Activated CD4-positive, alpha-beta memory T cell treated with anti-CD3 and anti-CD28 coated beads for 36 hours (primary cell): ENCODE data around the gene ADAT1. TPM values are rescaled to one million over a fixed set of nuclear protein-coding genes. Genes with fewer than 3 reads are reported as not detected.

Source experiments
- CTCF ChIA-PET: fragments of 350-600 bp; sonication (Branson Sonifier 250); formaldehyde crosslinking; loops from one replicate; lab custom pipeline; 2021; ENCODE audit warnings: antibody characterized with exemption, inconsistent platforms; lab: Charles Lee
- POLR2A ChIA-PET: fragments of 350-600 bp; sonication (Branson Sonifier 250); formaldehyde crosslinking; loops from one replicate; lab custom pipeline; 2021; ENCODE audit warnings: antibody characterized with exemption; lab: Charles Lee
- DNase-seq: peaks from one replicate; pipeline ENCODE4 v3.0.0-alpha.2; 2020
- H3K27ac Mint-ChIP-seq: one replicate; pipeline ENCODE4 v1.8.0; 2021; ENCODE audit warnings: mixed read lengths
- H3K27me3 Mint-ChIP-seq: one replicate; pipeline ENCODE4 v1.8.0; 2021; ENCODE audit warnings: mixed read lengths
- H3K36me3 Mint-ChIP-seq: one replicate; pipeline ENCODE4 v1.8.0; 2021; ENCODE audit warnings: mixed read lengths
- H3K4me1 Mint-ChIP-seq: one replicate; pipeline ENCODE4 v1.8.0; 2021; ENCODE audit warnings: low read depth, mixed read lengths
- H3K4me3 Mint-ChIP-seq: one replicate; pipeline ENCODE4 v1.8.0; 2021; ENCODE audit warnings: mild to moderate bottlenecking, mixed read lengths
- H3K9me3 Mint-ChIP-seq: one replicate; pipeline ENCODE4 v1.8.0; 2021; ENCODE audit warnings: mixed read lengths
- intact Hi-C: fragments of 100-400 bp; cut with micrococcal nuclease; formaldehyde crosslinking; loops from one replicate; pipeline ENCODE4 v1.15.1; 2023
- total RNA-seq, 2 experiments: library from RNA; stranded (reverse); gene quantifications; one replicate each; pipeline ENCODE4 v1.2.3, GENCODE V29; 2021

Gene ADAT1
- total RNA-seq, 2 experiments from 2014 or later: 39.9 to 40.2 TPM

DNA sequence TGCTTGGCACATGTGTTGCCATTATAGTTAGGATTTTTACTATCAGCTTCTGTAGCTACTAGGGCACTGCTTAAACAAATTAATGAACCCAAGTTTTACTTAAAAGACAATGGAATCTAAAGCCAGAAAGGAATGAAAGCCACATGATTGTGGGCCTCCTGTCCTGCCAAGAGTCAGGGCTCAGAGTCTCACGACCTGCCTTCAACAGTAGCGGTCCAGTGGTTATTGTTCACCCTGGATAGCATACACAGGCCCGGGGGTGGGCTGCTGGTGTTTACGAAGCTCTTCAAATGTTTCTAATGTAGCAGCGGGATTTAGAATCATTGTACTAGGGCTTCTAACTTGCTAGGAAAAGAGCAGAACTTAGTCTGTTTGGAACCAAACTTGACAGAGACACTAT is 49.1 kb downstream of the ADAT1 start:
- H3K27ac Mint-ChIP-seq: no peak overlapping the region
- DNase-seq: no peak
- H3K4me3 Mint-ChIP-seq: no peak overlapping the region
- ChIA-PET CTCF (interaction anchor here (0.9 to 1.9 kb wide), 2 partner anchors 57 to 103 kb away, joined by 3 to 4 read pairs; no protein-coding TSS in a partner anchor), POLR2A (no interaction called here)
- H3K4me1 Mint-ChIP-seq: peaks cover 35% of the 10 kb centered on the region
- H3K9me3 Mint-ChIP-seq: no peaks in the 10 kb centered on the region
- intact Hi-C loops: no loop called here
- peaks cover 37% of the 10 kb centered on the region for H3K36me3 Mint-ChIP-seq
- no peaks in the 10 kb centered on the region for H3K27me3 Mint-ChIP-seq

DNA sequence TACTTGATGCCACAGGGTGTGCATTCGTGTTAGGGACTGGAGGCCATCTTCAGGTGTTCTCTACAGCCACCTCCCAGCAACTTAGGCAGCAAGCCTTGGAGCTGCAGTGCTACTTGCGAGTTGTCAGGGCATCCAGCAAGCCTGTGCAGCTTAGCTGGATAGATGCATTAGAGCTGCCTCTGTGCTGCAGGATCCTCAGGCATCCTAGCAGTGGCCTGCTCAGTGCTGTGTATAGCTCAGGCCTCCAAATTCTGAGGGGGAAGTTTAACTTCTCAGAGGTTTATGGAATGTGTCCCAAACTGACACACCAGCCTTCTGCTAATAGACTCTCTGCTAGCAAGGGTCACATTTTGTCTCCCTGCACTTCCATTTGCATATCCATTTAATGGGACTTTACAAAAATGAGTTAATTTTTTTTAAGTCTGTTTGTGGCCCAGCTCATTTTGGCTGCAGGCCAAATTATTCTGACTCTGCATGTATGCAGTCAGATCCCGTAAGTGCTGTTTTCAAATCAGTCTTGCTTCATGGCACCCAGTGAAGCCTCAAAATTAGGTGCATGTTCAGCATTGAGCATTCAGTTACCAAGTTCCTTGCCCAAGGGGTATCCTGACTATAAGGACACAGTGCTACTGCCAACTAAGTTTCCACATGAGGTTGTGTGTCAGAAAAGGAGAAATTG is 50.1 kb downstream of the ADAT1 start:
- ChIA-PET POLR2A (interaction anchor here (0.7 kb wide), 1 partner anchor 49 kb away, joined by 3 read pairs; no protein-coding TSS in a partner anchor), CTCF (interaction anchor here (1.9 kb wide), 1 partner anchor 56 kb away, joined by 4 read pairs; no protein-coding TSS in a partner anchor)
- Mint-ChIP-seq H3K4me1 (peaks cover 38% of the 10 kb centered on the region), H3K27me3 (no peaks in the 10 kb centered on the region), H3K27ac (peak overlapping the region; percentile 13), H3K9me3 (no peaks in the 10 kb centered on the region), H3K4me3 (no peak overlapping the region), H3K36me3 (peaks cover 33% of the 10 kb centered on the region)
- intact Hi-C loops: no loop called here
- DNase-seq: no peak

DNA sequence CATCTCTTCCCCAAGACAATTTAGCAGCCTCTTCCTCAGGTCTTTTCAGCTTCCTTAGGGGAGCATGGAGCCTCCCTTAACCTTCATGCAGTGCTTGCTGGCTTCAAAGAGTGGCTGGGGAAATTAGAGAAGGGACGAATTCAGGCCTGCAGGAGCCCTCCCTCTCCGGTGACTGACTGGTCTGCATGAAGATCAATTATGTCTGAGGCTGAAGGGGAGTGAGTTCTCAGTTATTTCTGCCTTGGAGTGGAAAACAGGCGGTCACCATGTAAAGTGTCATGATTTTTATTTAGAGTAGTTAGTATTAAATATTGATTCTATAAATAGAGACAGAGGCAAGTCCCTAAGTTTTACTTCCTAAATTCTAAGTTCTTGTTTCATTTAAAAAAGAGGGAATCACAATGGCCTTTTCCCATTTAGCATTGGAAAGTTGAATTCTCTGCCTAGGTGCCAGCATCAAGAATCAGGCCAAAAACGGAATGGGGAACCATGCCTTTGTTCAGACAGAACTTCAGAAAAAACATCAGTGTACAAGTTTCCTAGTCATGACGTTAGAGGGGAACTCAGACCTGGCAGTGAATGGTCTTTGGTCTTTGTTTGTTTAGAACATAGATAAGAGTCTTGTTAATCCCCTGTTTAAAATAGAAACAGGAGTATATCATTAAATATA is 52.5 kb downstream of the ADAT1 start:
- CTCF ChIA-PET: no interaction called here
- Mint-ChIP-seq H3K4me3 (no peak overlapping the region), H3K27ac (no peak overlapping the region), H3K9me3 (no peaks in the 10 kb centered on the region), H3K27me3 (no peaks in the 10 kb centered on the region), H3K4me1 (peaks cover 47% of the 10 kb centered on the region), H3K36me3 (peaks cover 29% of the 10 kb centered on the region)
- DNase-seq: no peak
- POLR2A ChIA-PET: no interaction called here
- intact Hi-C loops: no loop called here

DNA sequence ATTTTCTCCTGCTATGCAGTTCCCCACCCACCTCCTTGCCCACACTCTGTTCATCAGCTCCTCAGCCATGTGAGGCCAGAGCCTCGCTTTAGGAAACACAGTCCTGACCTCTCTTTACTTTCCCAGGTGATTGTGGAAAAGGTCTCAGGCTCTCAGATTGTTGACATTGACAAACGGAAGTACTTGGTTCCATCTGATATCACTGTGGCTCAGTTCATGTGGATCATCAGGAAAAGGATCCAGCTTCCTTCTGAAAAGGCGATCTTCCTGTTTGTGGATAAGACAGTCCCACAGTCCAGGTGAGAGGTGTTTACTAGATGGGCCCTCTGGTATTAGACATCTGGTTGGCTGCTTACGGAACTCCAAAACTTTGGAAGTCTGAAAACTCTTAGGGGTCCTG is 55.2 kb downstream of the ADAT1 start:
- no peak overlapping the region for H3K27ac Mint-ChIP-seq
- no peak for DNase-seq
- peak overlapping the region; percentile 94 for H3K4me3 Mint-ChIP-seq
- intact Hi-C loops: loop anchor here (2.0 to 5.0 kb wide), 2 partner anchors 194 to 1623 kb away; partner anchors contain the start of gene MON1B
- ChIA-PET POLR2A (interaction anchor here (3.7 kb wide), 1 partner anchor 54 kb away, joined by 17 read pairs; the partner anchor contains the start of gene ADAT1), CTCF (interaction anchor here (0.9 to 1.4 kb wide), 5 partner anchors 17 to 369 kb away, joined by 3 to 6 read pairs (median 4); partner anchors contain the start of genes KARS1 and TERF2IP)
- peaks cover 48% of the 10 kb centered on the region for H3K4me1 Mint-ChIP-seq
- H3K9me3 Mint-ChIP-seq: no peaks in the 10 kb centered on the region
- H3K27me3 Mint-ChIP-seq: peaks cover 7% of the 10 kb centered on the region
- H3K36me3 Mint-ChIP-seq: peaks cover 18% of the 10 kb centered on the region

GRCh38 chr16:75566758-75567255 is 56.3 kb downstream of the ADAT1 start:
- DNase-seq: peak; percentile 45
- ChIA-PET CTCF (interaction anchor here (1.0 to 3.8 kb wide), 6 partner anchors 45 to 197 kb away, joined by 4 to 19 read pairs (median 4); partner anchors contain the start of genes KARS1, TERF2IP and TMEM170A), POLR2A (interaction anchor here (1.1 to 3.7 kb wide), 4 partner anchors 11 to 82 kb away, joined by 3 to 17 read pairs (median 6); partner anchors contain the start of genes ADAT1, KARS1, TERF2IP and TMEM231)
- Mint-ChIP-seq H3K27ac (no peak overlapping the region), H3K4me3 (peak overlapping the region; percentile 94), H3K4me1 (peaks cover 41% of the 10 kb centered on the region), H3K9me3 (no peaks in the 10 kb centered on the region), H3K27me3 (peaks cover 7% of the 10 kb centered on the region), H3K36me3 (peaks cover 12% of the 10 kb centered on the region)
- intact Hi-C loops: loop anchor here (1.0 to 5.0 kb wide), 5 partner anchors 56 to 1624 kb away; partner anchors contain the start of genes ADAT1, CFDP1, MON1B and TMEM170A

DNA sequence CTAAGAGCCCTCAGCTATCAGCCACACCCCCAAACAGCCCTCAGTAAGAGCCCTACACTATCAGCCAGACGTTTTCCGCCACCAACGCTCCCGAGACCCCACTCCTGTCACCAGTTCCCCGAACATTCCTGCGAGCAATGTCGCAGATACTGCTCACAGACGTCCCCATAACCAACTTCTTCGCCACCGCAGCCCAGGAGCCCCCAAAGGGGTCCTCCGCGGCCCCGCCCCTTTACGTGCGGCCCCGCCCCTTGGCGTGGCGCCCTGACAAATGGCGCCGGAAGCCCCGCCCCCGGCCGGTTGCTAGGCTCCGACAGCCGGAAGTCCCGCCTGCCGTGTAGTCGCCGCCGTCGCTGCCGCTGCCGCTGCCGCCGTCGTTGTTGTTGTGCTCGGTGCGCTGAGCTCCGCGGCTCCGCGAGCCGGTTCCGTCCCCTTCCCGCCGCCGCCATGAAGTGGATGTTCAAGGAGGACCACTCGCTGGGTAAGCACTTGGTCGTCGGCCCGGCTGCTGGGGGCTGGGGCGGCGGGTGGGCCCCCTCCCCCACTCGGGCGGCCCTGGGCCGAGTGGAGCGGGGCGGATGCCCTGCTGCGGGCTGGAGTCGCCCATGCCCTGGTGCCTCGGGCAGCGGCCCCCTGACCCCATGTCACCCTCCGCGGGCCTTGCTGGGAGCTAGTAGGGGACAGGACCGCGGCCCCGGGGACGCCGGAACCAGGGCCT is 56.9 kb downstream of the ADAT1 start, which contains the start of gene GABARAPL2:
Gene GABARAPL2, plus strand, starts transcription at position 340 of the 718 bp plus-strand sequence. Its CDS starts 108 bp downstream, at position 448.
- intact Hi-C loops: loop anchor here (1.0 to 5.0 kb wide), 5 partner anchors 57 to 1625 kb away; partner anchors contain the start of genes ADAT1, CFDP1, MON1B and TMEM170A
- Mint-ChIP-seq H3K27ac (peak within 1 kb of the TSS; percentile 85), H3K9me3 (no peaks in the 10 kb centered on the region), H3K4me1 (peaks cover 39% of the 10 kb centered on the region), H3K4me3 (peak within 1 kb of the TSS; percentile 94), H3K36me3 (peaks cover 9% of the 10 kb centered on the region), H3K27me3 (peaks cover 7% of the 10 kb centered on the region)
- ChIA-PET POLR2A (interaction anchor here (1.1 to 3.7 kb wide), 4 partner anchors 10 to 83 kb away, joined by 3 to 17 read pairs (median 6); partner anchors contain the start of genes ADAT1, KARS1, TERF2IP and TMEM231), CTCF (interaction anchor here (0.6 to 3.8 kb wide), 7 partner anchors 11 to 101 kb away, joined by 3 to 19 read pairs (median 6); partner anchors contain the start of genes ADAT1, TMEM170A and TMEM231)
- peak; percentile 92 for DNase-seq

- Mint-ChIP-seq H3K4me1 (peaks cover 38% of the 10 kb centered on the region), H3K4me3 (peak overlapping the region; percentile 94), H3K27ac (peak overlapping the region; percentile 85), H3K27me3 (peaks cover 7% of the 10 kb centered on the region), H3K36me3 (peaks cover 7% of the 10 kb centered on the region), H3K9me3 (no peaks in the 10 kb centered on the region)
- CTCF ChIA-PET: interaction anchor here (0.6 to 3.8 kb wide), 7 partner anchors 10 to 100 kb away, joined by 3 to 19 read pairs (median 6); partner anchors contain the start of genes ADAT1, TMEM170A and TMEM231
- intact Hi-C loops: loop anchor here (1.0 to 5.0 kb wide), 9 partner anchors 9 to 1625 kb away; partner anchors contain the start of genes ADAT1, CFDP1, KARS1 and MON1B
- DNase-seq: no peak
- POLR2A ChIA-PET: interaction anchor here (1.0 to 3.7 kb wide), 3 partner anchors 10 to 82 kb away, joined by 6 to 17 read pairs (median 7); partner anchors contain the start of genes ADAT1, KARS1, TERF2IP and TMEM231
These were observed 57.4 kb downstream of the ADAT1 start for GRCh38 chr16:75565640-75566039.

DNA sequence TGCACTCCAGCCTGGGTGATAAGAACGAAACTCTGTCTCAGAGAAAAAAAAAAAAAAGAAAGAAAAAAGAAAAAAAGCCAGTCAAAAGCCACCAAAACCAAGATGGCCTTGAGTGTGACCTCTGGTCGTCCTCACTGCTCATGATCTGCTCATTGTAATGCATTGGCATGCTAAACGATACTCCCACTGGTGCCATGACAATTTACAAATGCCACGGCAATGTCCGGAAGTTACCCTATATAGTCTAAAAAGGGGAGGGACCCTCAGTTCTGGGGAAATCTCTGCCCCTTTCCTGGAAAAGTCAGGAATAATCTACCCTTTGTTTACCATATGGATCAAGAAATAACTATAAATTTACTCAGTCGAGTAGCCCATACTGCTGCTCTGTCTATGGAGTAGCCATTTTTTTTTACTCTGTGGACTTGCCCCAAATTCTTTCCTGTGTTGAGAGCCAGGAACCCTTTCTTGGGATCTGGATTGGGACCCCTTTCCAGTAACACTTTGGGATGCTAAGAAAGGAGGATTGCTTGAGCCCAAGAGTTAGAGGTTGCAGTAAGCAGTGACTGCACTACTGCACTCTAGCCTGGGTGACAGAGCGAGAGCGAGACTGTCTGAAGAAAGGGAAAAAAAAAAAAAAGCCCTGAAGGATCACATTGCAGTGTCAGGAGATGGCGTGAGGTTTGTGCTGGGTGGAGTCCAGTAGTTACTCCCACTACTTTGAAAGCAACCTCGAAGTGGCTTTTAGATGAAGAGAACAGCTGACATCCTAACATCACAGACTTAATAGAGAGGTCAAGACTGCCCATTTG is 63.3 kb downstream of the ADAT1 start:
- no peak for DNase-seq
- ChIA-PET CTCF (interaction anchor here (1.2 to 1.5 kb wide), 2 partner anchors 9 to 42 kb away, joined by 3 to 4 read pairs; no protein-coding TSS in a partner anchor), POLR2A (no interaction called here)
- H3K36me3 Mint-ChIP-seq: no peaks in the 10 kb centered on the region
- H3K9me3 Mint-ChIP-seq: no peaks in the 10 kb centered on the region
- H3K4me1 Mint-ChIP-seq: peaks cover 5% of the 10 kb centered on the region
- H3K27me3 Mint-ChIP-seq: peaks cover 11% of the 10 kb centered on the region
- H3K4me3 Mint-ChIP-seq: no peak overlapping the region
- no peak overlapping the region for H3K27ac Mint-ChIP-seq
- intact Hi-C loops: no loop called here

- Mint-ChIP-seq H3K27ac (no peak overlapping the region), H3K9me3 (no peaks in the 10 kb centered on the region), H3K4me1 (peaks cover 3% of the 10 kb centered on the region), H3K4me3 (no peak overlapping the region), H3K27me3 (peaks cover 8% of the 10 kb centered on the region), H3K36me3 (no peaks in the 10 kb centered on the region)
- intact Hi-C loops: no loop called here
- ChIA-PET CTCF (interaction anchor here (1.5 kb wide), 1 partner anchor 8 kb away, joined by 3 read pairs; no protein-coding TSS in a partner anchor), POLR2A (no interaction called here)
- DNase-seq: no peak
These were observed 64.2 kb downstream of the ADAT1 start for GRCh38 chr16:75558846-75559401.
